Measurements from ENCODE around the gene AHI1. TPM values are rescaled to one million over a fixed set of nuclear protein-coding genes. Genes with fewer than 3 reads are reported as not detected.

Gene AHI1
- total RNA-seq, 1 donor from 2014 or later, result 33.5 TPM

DNA sequence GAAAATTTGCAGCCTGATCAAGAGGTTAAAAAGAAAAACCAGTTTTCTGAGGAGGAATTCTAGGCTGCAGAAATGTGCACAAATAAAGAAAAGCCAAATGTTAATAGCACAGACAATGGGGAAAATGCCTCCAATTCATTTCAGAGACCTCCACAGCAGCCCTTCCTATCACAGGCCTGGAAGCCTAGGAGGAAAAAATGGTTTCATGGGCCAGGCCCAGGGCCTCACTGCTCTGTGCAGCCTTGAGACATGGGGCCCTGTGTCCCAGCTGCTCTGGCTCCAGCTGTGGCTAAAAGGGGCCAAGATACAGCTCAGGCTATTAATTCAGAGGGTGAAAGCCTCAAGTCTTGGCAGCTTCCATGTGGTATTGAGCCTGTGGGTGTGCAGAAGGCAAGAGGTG lies 18.9 kb downstream of the AHI1 start:
- Mint-ChIP-seq H3K36me3 (ENCODE audit: unreplicated experiment) (peaks cover 54% of the 10 kb centered on the region), H3K27me3 (ENCODE audit: unreplicated experiment) (no peaks in the 10 kb centered on the region), H3K27ac (ENCODE audit: unreplicated experiment) (no peak overlapping the region), H3K4me3 (ENCODE audit: unreplicated experiment) (no peak overlapping the region), H3K4me1 (ENCODE audit: unreplicated experiment) (no peaks in the 10 kb centered on the region), H3K9me3 (ENCODE audit: unreplicated experiment) (peaks cover 20% of the 10 kb centered on the region)
- DNase-seq (ENCODE audit: extremely low spot score, unreplicated experiment), result no peak
- TF ChIP-seq, protein P1, sequence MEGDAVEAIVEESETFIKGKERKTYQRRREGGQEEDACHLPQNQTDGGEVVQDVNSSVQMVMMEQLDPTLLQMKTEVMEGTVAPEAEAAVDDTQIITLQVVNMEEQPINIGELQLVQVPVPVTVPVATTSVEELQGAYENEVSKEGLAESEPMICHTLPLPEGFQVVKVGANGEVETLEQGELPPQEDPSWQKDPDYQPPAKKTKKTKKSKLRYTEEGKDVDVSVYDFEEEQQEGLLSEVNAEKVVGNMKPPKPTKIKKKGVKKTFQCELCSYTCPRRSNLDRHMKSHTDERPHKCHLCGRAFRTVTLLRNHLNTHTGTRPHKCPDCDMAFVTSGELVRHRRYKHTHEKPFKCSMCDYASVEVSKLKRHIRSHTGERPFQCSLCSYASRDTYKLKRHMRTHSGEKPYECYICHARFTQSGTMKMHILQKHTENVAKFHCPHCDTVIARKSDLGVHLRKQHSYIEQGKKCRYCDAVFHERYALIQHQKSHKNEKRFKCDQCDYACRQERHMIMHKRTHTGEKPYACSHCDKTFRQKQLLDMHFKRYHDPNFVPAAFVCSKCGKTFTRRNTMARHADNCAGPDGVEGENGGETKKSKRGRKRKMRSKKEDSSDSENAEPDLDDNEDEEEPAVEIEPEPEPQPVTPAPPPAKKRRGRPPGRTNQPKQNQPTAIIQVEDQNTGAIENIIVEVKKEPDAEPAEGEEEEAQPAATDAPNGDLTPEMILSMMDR (IDR thresholded peaks at IDR 0.05), result no peak

DNA sequence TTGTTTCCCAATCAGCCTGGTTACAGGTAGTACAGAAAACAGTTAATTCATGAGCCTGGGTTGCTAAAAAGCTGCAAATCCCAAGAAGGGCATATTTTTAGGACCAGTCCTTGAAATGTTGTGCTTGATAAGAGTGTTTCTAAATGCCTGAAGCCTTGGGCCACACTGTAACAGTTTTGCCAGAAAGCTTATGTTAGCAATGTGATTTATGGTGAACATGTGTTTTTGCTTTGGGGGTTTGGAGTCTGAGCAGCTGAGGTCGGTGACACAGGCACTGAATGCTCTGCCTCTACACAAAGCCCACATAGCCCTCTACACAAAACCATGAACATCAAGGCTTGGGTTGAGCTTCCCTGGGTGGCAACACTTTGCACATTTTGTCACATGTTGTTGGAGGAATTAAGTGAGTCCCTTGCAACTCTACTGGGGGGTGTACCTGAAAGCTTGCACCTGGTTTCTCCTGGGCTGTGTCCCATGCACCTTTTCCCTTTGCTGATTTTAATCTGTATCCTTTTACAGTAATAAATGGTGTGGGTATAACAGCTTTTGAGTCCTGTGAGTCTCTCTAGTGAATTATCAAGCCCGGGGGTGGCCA lies 22.2 kb downstream of the AHI1 start:
- Mint-ChIP-seq H3K27ac (ENCODE audit: unreplicated experiment) (no peak overlapping the region), H3K36me3 (ENCODE audit: unreplicated experiment) (peaks cover 43% of the 10 kb centered on the region), H3K9me3 (ENCODE audit: unreplicated experiment) (peaks cover 15% of the 10 kb centered on the region), H3K4me3 (ENCODE audit: unreplicated experiment) (no peak overlapping the region), H3K4me1 (ENCODE audit: unreplicated experiment) (no peaks in the 10 kb centered on the region), H3K27me3 (ENCODE audit: unreplicated experiment) (no peaks in the 10 kb centered on the region)
- DNase-seq (ENCODE audit: extremely low spot score, unreplicated experiment), result no peak
- TF ChIP-seq, protein P1 (IDR thresholded peaks at IDR 0.05), result no peak

DNA sequence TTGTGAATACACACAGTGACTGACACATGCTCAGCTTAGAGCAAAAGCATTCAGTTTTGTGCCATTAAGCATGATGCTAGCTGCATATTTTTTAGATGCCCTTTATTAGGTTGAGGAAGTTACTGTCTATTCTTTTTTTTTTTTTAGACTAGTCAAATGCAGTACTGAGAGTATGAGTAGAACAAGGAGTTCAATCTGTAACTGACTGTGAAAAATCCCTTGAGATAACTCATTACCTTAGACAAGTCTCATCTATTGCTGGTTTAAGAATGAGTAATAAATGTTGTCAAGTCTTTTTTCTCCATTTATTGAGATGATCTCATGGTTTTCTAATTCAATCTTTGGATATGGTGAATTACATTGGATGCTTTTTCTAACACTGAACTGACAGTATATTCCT lies 23.2 kb downstream of the AHI1 start:
- H3K4me1 Mint-ChIP-seq (ENCODE audit: unreplicated experiment), result no peaks in the 10 kb centered on the region
- peaks cover 8% of the 10 kb centered on the region for H3K9me3 Mint-ChIP-seq (ENCODE audit: unreplicated experiment)
- no peak overlapping the region for H3K27ac Mint-ChIP-seq (ENCODE audit: unreplicated experiment)
- DNase-seq (ENCODE audit: extremely low spot score, unreplicated experiment), result no peak
- TF ChIP-seq, protein P1 (IDR thresholded peaks at IDR 0.05), result no peak
- peaks cover 41% of the 10 kb centered on the region for H3K36me3 Mint-ChIP-seq (ENCODE audit: unreplicated experiment)
- H3K27me3 Mint-ChIP-seq (ENCODE audit: unreplicated experiment), result no peaks in the 10 kb centered on the region
- no peak overlapping the region for H3K4me3 Mint-ChIP-seq (ENCODE audit: unreplicated experiment)

DNA sequence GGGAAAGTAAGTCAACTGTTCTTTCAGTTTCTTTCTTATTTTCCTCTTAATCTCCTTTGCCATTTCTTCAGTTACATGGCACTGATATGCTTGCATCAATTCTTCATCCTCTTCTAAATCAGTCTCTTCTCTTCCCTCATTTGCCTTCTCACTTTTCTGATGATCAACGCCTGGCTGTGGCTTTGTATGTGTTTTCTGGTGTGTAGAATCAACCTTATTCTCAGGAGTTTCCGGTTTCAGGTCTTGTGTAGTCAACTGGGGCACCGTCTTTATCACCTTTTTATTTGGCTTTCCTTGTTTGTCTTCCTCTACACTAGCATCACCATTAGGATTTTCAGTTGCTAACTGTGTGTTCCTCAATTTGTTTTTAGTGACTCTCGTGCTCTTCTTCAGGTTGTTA lies 31.6 kb downstream of the AHI1 start:
- Mint-ChIP-seq H3K27me3 (ENCODE audit: unreplicated experiment) (no peaks in the 10 kb centered on the region), H3K27ac (ENCODE audit: unreplicated experiment) (no peak overlapping the region), H3K36me3 (ENCODE audit: unreplicated experiment) (peaks cover 39% of the 10 kb centered on the region), H3K9me3 (ENCODE audit: unreplicated experiment) (no peaks in the 10 kb centered on the region), H3K4me1 (ENCODE audit: unreplicated experiment) (no peaks in the 10 kb centered on the region), H3K4me3 (ENCODE audit: unreplicated experiment) (no peak overlapping the region)
- DNase-seq (ENCODE audit: extremely low spot score, unreplicated experiment), result no peak
- TF ChIP-seq, protein P1 (IDR thresholded peaks at IDR 0.05), result no peak

DNA sequence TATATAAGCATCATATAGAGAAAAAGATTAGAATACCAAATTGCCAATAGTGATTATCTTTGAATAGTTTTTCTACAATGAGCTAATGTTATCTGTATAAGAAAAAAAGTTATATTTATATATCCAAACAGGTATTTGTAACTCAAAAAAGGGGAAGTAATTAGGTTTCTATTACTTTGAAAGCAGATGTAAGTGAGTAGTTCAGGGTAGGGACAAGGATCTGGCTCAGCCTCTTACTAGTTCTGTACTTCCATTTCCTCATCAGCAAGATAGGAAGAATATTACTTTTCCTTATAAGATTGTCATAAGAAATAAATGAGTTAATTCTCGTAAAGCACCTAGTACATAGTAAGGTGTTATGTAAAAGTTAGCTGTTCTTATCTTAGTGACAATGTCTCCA lies 32.2 kb downstream of the AHI1 start:
- H3K4me3 Mint-ChIP-seq (ENCODE audit: unreplicated experiment), result no peak overlapping the region
- H3K27ac Mint-ChIP-seq (ENCODE audit: unreplicated experiment), result no peak overlapping the region
- no peaks in the 10 kb centered on the region for H3K4me1 Mint-ChIP-seq (ENCODE audit: unreplicated experiment)
- TF ChIP-seq, protein P1 (IDR thresholded peaks at IDR 0.05), result no peak
- DNase-seq (ENCODE audit: extremely low spot score, unreplicated experiment), result no peak
- H3K27me3 Mint-ChIP-seq (ENCODE audit: unreplicated experiment), result no peaks in the 10 kb centered on the region
- peaks cover 38% of the 10 kb centered on the region for H3K36me3 Mint-ChIP-seq (ENCODE audit: unreplicated experiment)
- H3K9me3 Mint-ChIP-seq (ENCODE audit: unreplicated experiment), result no peaks in the 10 kb centered on the region

Measured in osteocyte (in vitro differentiated cells).